GDM1 (cell line): Measurements from ENCODE around the gene ANO10.

Experiments
- DNase-seq: peaks from one replicate; lab custom pipeline; 2025; lab: John Stamatoyannopoulos, UW

Gene ANO10

DNA sequence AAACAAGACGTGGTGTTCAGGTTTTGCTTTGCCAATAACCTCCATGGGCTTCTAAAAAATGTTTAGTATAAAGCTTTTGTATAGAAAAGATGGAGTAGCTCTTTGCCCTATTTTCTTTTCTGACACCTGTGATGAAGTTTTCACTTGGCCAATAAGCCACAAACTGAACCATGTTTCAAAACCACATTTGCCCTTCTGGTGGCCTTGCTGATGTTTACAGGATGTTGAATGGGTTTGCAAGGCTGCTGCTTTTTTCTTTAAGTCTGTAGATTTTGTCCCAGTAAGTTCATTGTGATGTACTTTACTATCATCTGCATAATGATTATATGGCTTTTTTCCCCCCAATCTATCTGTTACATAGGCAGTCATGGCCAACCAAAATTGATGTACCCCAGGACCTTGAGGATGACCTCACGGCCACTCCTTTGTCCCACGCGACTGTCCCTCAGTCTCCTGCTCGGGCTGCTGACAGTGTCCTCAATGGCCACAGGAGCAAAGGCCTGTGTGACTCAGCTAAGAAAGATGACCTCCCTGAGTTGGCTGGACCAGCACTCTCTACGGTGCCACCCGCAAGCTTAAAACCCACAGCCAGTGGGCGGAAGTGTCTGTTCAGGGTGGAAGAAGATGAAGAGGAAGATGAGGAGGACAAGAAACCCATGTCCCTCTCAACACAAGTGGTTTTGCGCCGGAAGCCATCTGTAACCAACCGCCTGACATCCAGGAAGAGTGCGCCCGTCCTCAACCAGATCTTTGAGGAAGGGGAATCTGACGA lies 274.6 kb downstream of the ANO10 start:
- DNase-seq = no peak

DNA sequence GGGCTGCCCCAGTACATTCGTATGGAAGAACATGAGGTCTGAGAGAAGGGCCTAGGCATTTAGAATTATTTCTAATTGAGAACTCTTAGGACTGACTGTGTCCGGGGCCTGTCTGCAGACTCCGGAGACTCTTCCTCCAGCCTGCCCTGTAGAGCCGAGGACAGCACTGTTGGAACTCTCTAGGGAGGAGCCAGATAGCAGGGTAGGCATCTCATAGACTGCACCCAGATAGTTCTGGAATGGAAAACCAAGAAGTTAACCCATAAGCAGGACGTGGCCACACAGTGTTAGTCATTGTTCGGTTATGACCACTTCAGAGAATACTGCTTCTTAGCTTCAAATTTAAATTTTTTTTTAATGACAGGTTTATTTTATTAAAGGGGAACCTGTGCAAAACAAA lies 275.9 kb downstream of the ANO10 start:
- no peak for DNase-seq

DNA sequence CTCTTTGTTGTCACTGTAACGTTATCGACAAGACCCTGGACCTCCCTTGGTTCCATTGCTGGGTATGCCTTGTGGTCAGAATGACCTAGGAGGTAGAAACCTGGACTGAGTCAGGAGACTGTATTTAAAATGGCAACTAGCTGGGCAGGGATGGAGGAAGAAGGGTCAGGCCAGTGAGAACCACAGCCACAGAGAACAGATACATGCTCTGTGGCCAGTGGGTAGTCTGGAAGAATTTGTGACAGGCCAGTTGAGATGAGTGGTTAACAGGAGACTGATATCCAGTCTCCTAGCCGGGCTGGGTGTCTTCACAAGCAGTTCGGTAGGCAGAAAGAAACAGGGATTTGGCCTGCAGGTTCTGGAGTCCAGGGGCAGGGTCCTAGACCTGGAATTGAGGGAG lies 276.6 kb downstream of the ANO10 start:
- no peak for DNase-seq

DNA sequence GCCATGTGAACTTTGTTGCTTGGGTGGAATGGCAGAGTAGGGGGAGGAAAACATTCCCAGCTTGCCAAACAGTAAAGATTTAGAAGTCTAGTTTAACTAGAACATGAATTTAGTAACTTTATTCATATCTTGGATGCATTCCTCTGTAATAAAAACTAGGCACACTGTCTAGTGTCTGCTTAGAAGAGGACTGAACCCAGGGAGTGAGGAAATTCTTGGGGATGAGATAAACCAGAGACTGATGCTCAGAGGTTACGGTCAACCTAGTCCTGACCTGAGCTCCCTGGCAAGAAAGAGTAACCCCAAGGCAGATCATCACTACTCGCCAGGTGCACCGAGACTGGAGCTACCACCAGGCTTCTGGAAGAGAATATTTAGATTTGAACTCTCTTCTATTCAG lies 277.3 kb downstream of the ANO10 start:
- no peak for DNase-seq

DNA sequence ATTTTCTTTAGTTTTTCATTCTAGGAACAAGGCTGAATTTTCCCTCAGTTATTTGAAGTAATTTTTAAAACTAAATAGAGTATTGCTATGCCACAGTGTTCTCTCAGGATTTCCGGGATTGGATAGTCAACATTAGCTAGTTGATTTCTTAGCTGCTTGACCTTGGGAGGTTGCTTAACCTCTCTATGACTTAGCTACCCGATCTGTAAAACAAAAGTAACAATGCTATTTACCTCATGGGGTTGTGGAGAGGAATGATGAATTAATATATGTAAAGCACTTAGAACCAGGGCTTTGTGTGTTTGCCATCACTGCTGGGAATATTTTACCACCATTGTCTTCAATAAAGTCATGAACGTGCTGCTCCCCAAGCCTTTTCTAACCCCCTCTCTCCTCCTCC lies 278.0 kb downstream of the ANO10 start:
- DNase-seq = no peak

DNA sequence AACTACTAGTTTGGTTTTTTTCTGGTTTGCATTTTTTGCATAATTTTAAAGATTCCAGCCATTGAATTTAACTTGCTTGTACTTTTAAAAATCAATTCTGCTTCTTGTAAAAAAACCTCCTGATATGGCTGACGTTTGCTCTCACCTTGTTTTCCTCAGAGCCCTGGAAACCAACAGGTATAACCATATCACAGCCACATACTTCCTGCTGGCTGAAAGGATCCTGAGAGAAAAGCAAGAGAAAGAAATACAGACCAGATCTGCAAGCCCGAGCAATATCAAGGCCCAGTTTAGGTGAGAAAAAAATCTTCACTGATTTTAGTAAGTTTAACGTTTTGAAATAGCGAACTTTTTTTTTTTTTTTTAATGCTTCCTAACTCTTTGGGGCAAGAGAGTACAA lies 278.6 kb downstream of the ANO10 start:
- DNase-seq = no peak

DNA sequence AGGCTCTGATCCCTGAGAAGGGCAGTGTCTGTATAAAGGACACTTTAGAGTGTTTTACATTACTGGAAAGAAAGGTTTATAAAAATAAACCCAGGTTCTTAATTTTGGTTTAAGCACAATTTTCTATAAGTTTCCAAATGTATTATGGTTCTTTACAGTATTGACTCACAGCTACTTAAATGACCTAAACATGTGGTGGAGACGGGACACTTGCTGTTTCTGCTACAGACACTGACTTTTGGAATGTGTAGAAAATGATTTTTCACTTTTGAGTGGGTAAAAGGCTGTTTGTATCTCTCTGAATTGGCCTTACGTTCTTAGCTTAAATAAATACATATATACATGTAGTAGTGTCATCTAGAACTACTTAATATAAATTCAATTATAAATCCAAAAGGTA lies 280.0 kb downstream of the ANO10 start:
- DNase-seq = no peak

DNA sequence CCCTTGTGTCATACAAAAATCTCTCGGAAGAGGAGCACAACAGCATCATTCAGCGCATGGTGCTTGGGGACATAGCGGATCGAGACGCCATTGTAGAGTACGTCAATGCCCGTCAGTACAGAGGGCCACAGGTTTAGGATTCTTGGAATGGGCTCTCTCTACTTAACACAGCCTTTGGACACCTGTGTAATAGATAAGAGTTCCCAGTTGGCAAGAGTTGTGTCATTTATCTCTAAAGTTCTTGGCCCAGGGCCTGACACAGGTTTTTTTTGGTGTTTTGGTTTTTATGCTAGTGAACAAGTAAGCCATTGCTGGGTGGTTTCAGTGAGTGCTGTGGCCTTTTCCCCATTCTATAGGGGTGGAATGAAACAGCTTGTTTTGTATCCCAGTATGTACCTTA lies 281.4 kb downstream of the ANO10 start:
- no peak for DNase-seq

DNA sequence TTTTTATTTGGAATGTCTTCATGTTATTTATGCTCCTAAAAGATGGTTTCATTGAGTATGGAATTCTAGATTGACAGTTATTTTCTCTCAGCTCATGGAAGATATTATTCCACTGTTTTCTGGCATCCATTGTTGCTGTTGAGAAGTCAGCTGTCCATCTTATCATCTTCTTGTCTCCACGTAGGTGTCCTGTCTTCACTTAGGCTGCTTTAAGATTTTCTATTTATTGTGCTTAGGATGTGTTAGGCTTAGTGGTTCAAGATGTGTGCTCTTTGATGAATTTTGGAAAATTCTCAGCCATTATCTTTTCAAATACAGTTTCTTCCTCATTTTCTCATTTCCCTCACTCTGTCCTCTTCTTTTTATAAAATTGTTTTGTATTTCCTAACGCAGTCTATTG lies 283.5 kb downstream of the ANO10 start:
- DNase-seq = no peak

DNA sequence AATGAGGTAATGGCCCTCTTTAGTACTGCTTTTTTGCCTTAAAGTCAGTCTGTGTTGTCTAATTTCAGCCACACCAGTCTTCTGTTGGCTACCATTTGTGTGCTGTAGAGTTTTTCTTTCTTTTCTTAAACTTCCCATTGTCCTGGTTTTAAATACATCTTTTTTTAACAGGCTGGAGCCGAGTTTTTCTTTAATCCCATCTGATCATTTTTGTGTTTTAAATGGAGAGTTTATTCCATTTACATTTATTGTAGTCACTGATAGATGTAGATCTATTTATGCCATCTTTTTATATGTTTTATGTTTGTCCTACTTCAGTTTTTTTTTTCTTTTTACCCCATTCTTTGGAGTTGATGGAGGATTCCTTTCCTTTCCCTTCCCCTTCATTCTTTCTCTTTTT lies 286.0 kb downstream of the ANO10 start:
- no peak for DNase-seq

DNA sequence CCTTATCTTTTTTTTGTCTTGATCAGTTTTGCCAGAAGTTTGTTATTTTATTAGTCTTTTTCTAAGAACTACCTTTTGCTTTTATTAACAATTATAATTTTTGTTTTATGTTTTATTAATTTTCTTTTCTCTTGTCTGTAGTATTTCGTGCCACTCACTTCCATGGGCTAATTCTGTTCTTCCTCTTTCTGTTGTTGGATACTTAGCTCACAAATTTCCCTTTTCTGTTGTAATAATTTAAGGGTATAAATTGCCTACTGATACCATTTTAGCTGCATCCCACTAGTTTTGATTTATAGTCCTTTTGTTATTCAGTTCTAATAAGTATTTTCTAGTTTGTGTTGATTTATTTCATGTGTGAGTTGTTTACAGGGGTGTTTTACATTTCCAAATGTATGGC lies 286.8 kb downstream of the ANO10 start:
- no peak for DNase-seq

DNA sequence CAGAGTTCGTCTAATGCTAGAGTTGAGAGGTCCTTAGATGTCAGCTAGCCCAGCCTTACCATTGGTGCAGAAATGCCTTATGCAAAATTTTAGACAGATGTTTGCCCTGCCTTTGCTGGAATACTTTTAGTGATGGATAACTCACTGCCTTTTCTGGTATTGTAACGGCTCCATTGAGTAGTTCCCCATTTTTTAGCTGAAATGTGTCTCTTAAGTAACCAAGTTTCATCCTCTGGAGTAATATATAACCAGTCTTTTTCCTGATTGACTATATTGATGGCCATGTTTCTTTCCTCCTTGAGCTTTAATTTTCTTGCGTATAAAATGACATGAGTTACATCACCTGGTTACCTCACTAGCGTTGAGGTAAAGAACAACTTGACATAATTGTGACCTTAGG lies 290.4 kb downstream of the ANO10 start:
- no peak for DNase-seq

DNA sequence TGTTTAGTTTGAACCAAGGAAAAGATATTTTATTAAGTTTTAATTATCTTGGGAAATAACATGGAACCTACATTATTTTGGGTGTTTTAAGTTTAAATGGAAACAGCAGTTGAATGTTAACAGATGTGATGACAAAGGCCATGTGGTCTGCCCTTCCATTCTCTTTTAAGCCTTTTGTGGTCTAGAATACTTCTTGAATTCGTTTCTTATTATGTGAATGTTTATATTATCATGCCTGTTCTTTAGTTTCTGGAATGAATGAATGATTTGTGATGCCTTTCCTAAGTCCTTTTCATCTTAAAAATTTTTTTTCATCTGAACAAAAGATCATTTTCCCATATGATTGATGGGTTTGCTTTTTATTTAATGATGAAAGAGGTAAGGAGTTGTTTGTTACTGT lies 290.8 kb downstream of the ANO10 start:
- DNase-seq = no peak

DNA sequence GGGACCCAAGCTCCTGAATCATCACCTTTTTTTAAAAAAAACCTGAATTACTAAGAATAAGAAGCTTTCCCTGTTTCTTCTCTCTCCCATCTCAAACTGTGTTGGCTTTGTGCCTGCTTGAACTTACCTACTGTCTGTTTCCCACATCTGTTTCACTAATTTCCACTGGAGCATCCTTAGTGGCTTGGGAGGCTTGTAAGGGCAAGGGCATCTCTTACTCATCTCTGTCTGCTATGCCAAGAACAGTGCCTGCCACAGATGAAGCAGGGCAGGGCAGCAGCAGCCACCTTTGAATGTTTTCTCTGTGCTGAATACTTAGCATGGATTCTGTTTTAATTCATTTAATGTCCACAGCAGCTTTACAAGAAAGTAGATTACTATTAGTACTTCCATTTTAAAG lies 293.2 kb downstream of the ANO10 start:
- DNase-seq = no peak

DNA sequence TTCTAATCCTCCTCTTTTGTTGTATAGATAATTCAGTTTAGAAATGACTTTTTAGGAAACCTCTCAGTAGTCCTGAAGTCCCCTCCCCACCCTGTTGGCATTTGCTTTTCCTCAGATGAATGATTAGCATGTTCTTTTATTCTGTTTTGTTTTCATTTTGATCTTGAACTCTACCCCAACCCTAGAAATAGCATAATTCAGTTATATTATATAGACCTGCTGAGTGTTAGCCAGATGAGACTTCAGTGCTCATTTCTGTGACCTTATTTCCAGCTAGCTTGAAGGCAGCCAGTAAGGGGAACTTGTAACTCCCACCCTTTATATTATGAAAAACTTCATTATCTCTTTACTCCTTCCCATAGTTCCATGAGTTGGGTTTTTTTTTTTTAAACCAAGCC lies 294.2 kb downstream of the ANO10 start:
- no peak for DNase-seq

DNA sequence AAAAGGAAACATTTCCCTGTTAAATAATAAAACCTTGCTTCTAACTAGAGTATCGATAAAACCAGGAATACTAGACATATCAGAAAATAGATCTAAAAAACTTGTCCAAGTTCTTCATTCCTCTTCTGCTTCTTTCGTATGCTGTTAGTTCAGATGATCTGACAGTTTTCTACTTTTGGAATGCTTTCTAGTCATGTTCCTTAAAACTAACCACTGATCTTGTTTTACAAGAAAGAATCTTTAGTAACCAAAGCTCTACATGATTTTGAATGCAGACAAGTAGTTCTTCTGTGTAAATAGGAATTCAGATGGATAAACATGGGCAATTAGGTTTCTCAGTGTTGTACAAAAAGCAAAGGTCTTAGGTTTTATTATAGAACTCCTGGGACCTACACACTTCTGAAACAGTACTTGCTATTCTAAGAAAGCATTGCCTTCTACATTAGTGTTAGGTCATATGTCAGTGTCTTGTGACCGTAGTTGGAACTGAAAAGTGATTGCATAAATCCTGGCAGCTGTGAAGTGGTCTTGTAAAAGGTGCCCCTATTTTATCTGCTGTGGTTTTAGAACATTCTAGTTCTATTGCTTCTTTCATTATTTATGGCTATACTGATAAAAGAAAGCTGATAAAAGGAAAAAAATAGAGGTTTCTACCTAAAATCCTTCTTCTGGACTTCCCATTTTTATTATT lies 294.8 kb downstream of the ANO10 start:
- DNase-seq = no peak

DNA sequence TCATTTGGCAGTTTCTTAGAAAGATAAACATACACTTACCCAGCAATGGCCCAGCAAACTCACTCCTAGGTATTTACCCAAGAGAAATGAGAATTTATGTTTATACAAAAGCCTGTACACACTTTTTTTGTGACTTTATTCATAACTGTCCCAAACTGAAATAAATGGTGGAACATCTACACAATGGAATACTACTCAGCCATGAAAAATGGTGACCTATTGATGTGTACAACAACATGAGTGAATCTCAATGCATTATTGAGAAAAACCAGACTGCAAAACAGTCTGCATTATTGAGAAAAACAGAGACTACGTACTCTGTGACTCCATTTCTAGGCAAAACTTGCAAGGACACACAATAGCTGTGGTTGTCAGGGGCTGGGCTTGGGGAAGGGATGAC lies 298.3 kb downstream of the ANO10 start:
- DNase-seq = no peak

DNA sequence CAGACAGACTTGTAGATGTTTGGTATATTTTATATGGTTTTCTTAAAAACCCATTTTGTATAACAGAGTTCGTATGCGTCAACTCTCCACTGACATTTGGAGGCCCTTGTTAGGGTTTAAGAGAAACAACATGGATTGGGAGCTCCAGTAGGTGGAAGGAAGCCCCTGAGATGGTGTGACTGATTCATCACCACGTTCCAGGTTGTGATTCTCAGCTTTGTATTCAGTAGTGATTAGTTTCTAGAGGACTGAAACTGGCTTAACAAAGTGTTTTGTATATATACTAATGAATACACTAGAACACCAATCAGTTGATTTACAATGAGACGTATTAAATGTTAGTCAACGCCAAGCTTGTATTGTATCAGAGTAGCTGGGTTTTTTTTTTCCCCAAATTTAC lies 301.5 kb downstream of the ANO10 start:
- no peak for DNase-seq

DNA sequence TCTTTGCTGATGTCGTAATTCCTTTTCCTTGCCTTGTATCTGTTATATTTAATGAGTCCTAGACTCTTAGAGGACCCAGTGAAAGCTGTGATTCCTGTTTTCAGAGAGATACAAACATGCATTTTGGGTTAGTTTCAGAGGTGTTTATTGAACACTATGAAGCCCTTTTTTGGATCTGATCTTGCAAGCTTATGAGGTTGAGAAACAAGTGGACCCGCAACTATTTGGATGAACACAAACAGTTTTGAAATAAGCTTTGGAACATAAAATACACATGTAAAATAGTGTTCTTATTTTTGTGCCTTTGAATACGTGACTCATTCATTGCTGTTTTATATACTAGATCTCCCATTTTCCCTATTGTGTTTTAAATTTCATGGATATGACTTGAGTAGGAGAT lies 302.0 kb downstream of the ANO10 start:
- DNase-seq = no peak

DNA sequence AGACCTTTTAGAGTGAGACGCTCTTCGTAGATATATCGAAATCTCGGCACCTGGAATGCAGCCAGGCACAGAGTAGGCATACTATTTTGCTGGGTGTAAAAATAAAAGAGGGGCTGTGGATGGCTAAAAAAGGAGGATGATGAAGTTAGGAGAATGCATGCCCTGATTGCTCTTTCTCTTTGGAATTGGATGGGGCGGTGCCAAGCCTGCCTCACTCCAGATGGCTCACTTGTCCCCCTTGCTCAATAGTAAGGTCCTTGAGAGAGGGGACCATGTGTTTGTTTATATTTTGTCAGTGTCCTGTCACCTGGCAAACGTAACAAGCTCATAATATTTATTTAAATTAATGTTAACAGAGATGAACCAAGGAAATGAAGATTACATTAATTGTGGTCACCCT lies 302.4 kb downstream of the ANO10 start:
- no peak for DNase-seq

DNA sequence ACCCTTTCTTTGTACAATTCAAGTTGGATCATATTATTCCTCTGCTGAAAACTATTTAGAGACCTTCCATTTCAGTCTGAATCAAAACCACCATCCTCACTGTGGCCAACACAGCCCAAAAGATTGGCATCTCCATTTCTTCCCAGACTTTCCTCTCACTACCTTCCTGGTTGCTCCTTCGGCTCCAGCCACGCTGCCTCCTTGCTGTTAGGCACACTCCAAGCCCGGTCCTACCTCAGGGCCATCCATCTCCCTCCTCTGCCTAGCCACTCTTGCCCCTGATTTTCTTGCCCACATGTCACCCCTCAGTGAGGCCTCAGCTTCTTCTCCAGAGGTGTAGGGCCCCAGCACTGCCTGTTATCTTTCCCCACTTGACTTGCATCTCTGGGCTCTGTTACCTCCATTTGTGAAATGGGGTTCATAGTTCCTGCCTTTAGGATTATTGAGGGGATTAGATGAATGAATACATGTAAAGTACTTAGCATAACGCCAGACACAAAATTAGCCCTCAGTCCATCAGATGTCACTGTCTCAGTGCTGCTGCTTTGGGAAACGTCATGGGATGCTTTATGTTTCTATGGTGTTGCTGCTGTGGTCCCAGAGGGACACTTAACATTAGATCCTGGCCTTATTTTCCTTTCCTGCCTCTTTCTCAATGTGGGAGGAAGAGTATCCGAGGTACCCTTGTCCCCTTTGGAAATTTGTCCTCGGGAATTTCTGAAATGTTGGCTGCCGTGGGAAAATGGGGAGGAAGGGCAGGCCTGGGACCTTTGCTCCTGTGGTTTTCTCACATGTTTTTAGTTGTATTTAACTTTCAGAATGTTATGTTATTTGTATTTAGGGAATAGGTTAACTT lies 304.1 kb downstream of the ANO10 start:
- no peak for DNase-seq

DNA sequence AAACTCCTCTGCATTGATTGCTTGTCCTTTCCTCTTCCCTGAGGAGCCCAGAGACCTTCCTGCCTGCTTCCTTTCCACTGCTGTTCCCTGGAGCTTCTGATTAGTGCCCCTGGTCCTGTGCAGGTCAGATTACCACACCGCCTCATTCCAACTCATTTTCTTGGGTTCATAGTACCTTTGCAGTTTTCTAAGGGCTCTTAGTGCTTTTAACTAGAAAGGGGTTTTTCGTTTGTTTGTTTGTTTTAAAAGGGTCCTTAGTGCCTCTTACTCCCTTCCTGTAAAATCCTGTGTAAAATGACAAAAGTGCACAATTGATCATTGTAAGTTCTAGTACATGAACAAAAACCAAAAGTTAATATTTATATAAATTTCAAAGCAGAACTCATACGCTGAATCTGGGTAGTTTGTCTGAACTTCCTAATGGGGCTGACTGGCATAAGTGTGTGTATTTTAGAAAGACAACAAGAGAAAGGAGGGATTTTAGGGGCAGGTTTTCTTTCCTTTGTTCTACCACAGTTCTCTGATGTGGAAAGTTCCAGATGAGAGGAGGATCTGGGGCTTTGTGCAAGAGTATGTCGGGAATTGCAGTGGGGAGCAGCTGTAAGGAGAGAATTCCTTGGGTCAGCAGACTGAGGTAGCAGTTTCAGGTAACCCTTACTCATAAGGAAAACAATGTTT lies 304.9 kb downstream of the ANO10 start:
- no peak for DNase-seq
